Neutrophil (primary cell): ENCODE results near the gene KIAA0825.

ENCODE experiments used
- H3K27ac ChIP-seq: fragments of 200-600 bp; sonication (generic); 2 replicates; pipeline ENCODE4 v1.5.1; 2016; ENCODE audit warnings: mild to moderate bottlenecking, moderate library complexity
- H3K27me3 ChIP-seq: fragments of 200-600 bp; sonication (generic); 2 replicates; pipeline ENCODE4 v1.6.0; 2016; ENCODE audit warnings: mild to moderate bottlenecking
- H3K36me3 ChIP-seq: fragments of 200-600 bp; sonication (generic); 2 replicates; pipeline ENCODE4 v1.5.1; 2017
- H3K4me1 ChIP-seq, 2 experiments: fragments of 200-600 bp in 1 of 2; sonication (generic) in 1 of 2; 1 replicate in 1 of 2; 2 replicates in 1 of 2; pipeline versions ENCODE4 v1.5.1 to v1.6.1; 2013 to 2016; ENCODE audit warnings: low read depth in 1 of 2, low read length in 1 of 2, mild to moderate bottlenecking in 1 of 2, moderate library complexity in 1 of 2; ENCODE audit not compliant: control insufficient read depth in 1 of 2, insufficient read depth in 1 of 2
- H3K4me3 ChIP-seq, 2 experiments: fragments of 200-600 bp in 1 of 2; sonication (generic) in 1 of 2; 1 replicate in 1 of 2; 2 replicates in 1 of 2; pipeline ENCODE4 v1.5.1; 2013 to 2016; ENCODE audit warnings: low read depth in 1 of 2, low read length in 1 of 2, mild to moderate bottlenecking in 1 of 2, moderate library complexity in 1 of 2
- H3K9me3 ChIP-seq: fragments of 200-600 bp; sonication (generic); 2 replicates; pipeline ENCODE4 v1.5.1; 2016
- CTCF ChIP-seq: fragments of 200-600 bp; sonication (generic); IDR thresholded peaks from 2 replicates; pipeline ENCODE4 v1.5.1; 2016; ENCODE audit warnings: antibody characterized with exemption

Gene KIAA0825

DNA sequence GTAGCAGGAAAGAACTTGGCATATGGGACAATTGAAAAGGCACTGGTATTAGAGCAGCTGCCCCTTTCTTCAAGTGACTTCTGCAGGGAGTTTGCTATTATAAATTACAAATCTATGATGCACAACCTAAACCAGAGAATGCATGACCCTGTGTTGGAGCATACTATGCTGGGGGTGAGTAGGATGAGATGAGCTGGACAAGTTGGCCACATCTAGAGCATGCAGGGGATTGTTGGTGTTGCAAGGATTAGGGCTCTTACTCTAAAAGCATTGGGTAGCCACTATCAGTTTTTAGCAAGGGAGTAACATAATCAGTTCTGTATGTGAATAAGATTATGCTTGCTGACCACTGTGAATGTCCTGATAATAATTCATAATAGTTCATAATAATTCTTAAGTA is 186.7 kb downstream of the KIAA0825 start:
- no peak for TF ChIP-seq CTCF
- H3K4me1 ChIP-seq = peaks cover 32 to 36% of the 10 kb centered on the region in 2 experiments
- H3K4me3 ChIP-seq = no peak overlapping the region
- H3K36me3 ChIP-seq = no peaks in the 10 kb centered on the region
- no peaks in the 10 kb centered on the region for H3K27me3 ChIP-seq
- no peaks in the 10 kb centered on the region for H3K9me3 ChIP-seq
- H3K27ac ChIP-seq = peak overlapping the region; percentile 87

DNA sequence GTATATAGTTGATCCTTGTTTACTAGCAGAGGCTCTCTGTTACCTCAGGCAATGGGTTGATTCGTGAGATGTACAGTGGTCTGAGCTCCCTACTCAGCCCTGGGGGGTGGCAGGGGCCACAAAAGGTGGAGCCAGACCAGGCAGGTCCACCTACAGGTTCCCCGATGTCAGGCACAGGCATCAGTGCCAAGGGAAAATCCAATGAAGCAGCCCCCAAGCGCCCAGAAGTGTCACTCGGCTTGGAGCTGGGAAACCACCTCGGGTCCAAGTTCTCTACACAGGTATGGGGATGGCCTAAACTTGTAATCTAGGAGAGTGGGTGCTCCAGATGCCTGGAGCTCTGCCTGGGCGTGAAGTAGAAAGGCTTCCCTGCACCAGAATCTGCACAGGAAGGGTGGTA is 188.8 kb downstream of the KIAA0825 start:
- H3K9me3 ChIP-seq = no peaks in the 10 kb centered on the region
- no peak for TF ChIP-seq CTCF
- no peaks in the 10 kb centered on the region for H3K27me3 ChIP-seq
- peaks cover 29 to 30% of the 10 kb centered on the region in 2 experiments for H3K4me1 ChIP-seq
- H3K27ac ChIP-seq = no peak overlapping the region
- H3K4me3 ChIP-seq = no peak overlapping the region
- no peaks in the 10 kb centered on the region for H3K36me3 ChIP-seq

DNA sequence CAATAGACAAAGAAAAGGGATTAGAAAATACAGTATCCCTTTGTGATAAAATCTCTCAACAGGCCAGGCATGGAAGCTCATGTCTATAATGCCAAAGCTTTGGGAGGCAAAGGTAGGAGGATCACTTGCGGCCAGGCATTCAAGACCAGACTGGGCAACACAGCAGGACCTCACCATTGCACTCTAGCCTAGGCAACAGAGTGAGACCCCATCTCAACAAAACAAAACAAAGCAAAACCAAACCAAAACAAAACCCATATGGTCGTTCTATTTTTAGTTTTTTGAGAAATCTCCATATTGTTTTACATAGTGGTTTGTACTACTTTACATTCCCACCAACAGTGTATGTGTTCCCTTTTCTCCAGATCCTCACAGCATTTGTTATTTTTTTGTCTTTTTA is 193.0 kb downstream of the KIAA0825 start:
- TF ChIP-seq CTCF = no peak
- H3K27me3 ChIP-seq = no peaks in the 10 kb centered on the region
- H3K27ac ChIP-seq = no peak overlapping the region
- no peaks in the 10 kb centered on the region for H3K9me3 ChIP-seq
- peaks cover 17 to 19% of the 10 kb centered on the region in 2 experiments for H3K4me1 ChIP-seq
- no peak overlapping the region for H3K4me3 ChIP-seq
- H3K36me3 ChIP-seq = no peaks in the 10 kb centered on the region

DNA sequence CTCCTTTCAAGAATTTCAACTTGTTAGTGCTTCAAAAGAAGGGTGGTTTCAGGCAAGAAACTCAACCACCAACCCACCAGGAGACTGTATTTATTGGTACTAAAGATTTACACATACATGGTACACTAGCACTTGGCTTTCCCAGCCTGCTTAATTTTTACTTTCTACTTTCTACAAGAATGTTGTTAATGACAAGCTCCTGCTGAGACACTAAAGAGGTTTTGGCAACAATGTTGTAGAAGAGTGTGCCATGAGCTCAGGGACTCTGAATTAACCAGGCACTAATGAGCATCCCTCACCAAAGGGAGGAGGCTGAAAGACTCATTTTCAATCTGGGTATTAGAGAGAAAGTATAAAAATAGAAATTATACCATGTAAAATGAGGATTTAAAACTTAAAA is 195.0 kb downstream of the KIAA0825 start:
- no peaks in the 10 kb centered on the region for H3K36me3 ChIP-seq
- no peaks in the 10 kb centered on the region for H3K27me3 ChIP-seq
- no peaks in the 10 kb centered on the region for H3K9me3 ChIP-seq
- H3K4me3 ChIP-seq = peak overlapping the region in 1 of 2 experiments; percentile 15
- no peak for TF ChIP-seq CTCF
- no peak overlapping the region for H3K27ac ChIP-seq
- peaks cover 17 to 19% of the 10 kb centered on the region in 2 experiments for H3K4me1 ChIP-seq

DNA sequence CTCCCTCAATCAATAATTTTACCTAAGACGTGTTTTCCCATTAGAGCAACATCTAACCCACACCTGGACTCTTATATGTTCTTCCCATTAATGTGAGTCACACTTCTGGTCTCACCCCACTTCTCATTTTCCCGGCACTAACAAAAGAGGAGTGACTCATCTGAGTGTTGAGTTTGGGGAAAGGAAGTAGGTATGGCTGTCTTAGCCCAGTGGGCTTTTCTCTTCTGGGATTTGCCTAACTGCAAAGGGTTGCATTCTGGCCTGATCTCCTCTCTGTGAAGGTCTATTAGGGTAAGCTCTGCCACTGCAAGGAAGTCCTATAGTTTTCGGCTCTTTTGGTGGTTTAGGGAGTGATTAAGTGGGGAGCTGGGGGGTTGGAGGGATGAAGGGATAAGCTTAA is 195.6 kb downstream of the KIAA0825 start:
- H3K36me3 ChIP-seq = no peaks in the 10 kb centered on the region
- no peaks in the 10 kb centered on the region for H3K27me3 ChIP-seq
- no peaks in the 10 kb centered on the region for H3K9me3 ChIP-seq
- peak overlapping the region; percentile 6 for H3K27ac ChIP-seq
- peaks cover 17 to 19% of the 10 kb centered on the region in 2 experiments for H3K4me1 ChIP-seq
- H3K4me3 ChIP-seq = peak overlapping the region in 1 of 2 experiments; percentile 15
- no peak for TF ChIP-seq CTCF

GRCh38 chr5:94420885-94421284 is 197.5 kb downstream of the KIAA0825 start:
- no peak overlapping the region for H3K4me3 ChIP-seq
- H3K9me3 ChIP-seq = no peaks in the 10 kb centered on the region
- no peaks in the 10 kb centered on the region for H3K36me3 ChIP-seq
- no peak for TF ChIP-seq CTCF
- no peaks in the 10 kb centered on the region for H3K27me3 ChIP-seq
- peaks cover 17 to 19% of the 10 kb centered on the region in 2 experiments for H3K4me1 ChIP-seq
- no peak overlapping the region for H3K27ac ChIP-seq
